ENCODE measurements around the gene FABP1.

Gene FABP1

GRCh38 chr2:88137833-88138232, 10.0 kb upstream of the FABP1 start:
- DNase-seq (ENCODE audit: low read depth in 2 of 2) = no peak

- no peak for DNase-seq (ENCODE audit: low read depth in 2 of 2)
Observed at GRCh38 chr2:88136817-88137216, 9.0 kb upstream of the FABP1 start.

- DNase-seq (ENCODE audit: low read depth in 2 of 2) = no peak
Observed at GRCh38 chr2:88133875-88134274, 6.0 kb upstream of the FABP1 start.

GRCh38 chr2:88131999-88132368, 4.1 kb upstream of the FABP1 start:
- DNase-seq (ENCODE audit: low read depth in 2 of 2) = no peak

GRCh38 chr2:88131201-88131998, 3.5 kb upstream of the FABP1 start:
- DNase-seq (ENCODE audit: low read depth in 2 of 2) = no peak

DNA sequence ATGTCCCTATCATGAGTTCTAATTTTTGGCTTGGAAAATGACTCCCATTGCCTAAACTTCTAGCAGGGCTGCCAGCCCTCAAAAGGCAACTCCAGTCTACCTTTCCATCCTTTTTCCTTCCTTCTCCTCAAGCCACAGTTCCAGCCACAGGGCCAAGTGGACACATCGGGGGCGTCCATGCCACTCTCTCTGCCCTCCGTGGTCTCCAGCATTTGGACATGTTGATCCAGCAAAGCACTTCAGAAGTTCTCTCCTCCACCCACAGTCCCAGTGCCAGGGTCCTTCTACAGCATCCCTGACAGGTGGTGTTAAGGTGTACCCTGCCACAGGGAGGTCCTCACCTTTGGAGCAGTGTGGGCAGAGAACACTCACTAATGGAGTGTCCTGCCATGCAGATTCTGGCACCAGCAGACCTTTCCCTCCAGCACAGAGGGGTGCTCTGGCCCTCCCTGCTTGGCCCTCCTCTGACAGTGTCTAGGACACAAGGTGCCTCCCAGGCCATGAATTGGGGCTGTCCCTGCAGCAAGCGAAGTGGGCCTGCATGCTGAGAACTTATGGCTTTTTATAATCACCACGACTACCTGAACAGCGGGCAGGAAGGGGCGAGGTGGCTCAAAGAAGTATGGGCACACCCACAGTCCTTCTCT, 1.6 kb upstream of the FABP1 start:
- no peak for DNase-seq (ENCODE audit: low read depth in 2 of 2)

- DNase-seq (ENCODE audit: low read depth in 2 of 2) = no peak
Observed at GRCh38 chr2:88128654-88129312, 921 bp upstream of the FABP1 start.

DNA sequence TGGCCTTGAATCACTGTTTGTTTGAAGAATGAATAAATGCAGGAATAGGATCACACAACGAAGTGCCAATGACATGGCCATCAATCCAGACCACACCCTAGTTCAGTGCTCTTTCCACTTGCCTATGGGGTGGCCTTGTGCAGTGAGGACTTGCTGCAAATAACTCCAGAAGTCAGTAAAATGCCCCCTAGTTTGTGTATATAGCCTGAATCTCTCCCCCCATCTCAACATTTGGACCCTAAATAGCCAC, 299 bp downstream of the FABP1 start:
- no peak for DNase-seq (ENCODE audit: low read depth in 2 of 2)

GRCh38 chr2:88126772-88127637, 857 bp downstream of the FABP1 start:
- DNase-seq (ENCODE audit: low read depth in 2 of 2) = no peak

GRCh38 chr2:88125924-88126771, 1.7 kb downstream of the FABP1 start:
- DNase-seq (ENCODE audit: low read depth in 2 of 2) = no peak

GRCh38 chr2:88125344-88125923, 2.4 kb downstream of the FABP1 start:
- no peak for DNase-seq (ENCODE audit: low read depth in 2 of 2)

DNA sequence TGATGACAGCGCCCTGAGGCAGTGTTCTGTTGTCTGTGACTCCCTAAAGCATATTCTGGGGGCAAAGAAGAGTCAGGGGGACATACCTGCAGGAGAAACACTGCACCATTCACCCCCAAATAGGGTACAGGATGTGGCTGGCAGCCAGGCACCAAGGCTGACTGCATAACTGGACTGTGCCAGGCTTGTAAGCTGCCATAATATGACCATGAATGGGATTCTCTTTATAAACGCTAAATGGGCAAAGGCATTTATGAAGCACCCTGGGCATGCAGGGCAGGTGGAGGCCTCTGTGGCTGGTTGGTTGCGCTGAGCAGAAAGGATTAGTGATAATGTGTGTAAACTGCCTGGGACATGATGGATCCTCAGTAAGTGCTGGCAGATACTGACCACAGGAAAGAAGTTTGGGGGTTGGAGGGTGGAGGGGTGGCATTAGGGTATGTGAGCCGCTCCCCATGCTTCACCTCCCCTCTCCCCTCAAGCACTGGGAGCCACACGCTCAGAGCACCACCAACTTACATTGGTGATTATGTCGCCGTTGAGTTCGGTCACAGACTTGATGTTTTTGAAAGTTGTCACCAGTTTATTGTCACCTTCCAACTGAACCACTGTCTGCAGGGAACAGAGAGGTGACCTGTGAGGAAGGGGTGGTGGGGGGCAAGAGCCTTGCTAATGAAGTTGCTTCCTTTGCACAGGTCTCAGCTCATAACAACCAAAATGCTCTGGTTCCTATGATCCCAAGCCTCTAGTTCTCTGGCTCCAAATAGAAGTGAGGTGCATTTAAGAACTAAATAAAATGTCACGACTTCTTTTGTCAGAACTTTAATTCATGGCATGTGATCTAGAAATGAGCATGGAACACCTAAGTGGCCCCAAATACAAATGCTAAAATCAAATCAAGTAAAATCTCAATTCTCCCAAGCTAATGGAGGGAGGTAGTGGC, 3.6 kb downstream of the FABP1 start:
- no peak for DNase-seq (ENCODE audit: low read depth in 2 of 2)

GRCh38 chr2:88123164-88123974, 4.5 kb downstream of the FABP1 start:
- DNase-seq (ENCODE audit: low read depth in 2 of 2) = no peak

DNA sequence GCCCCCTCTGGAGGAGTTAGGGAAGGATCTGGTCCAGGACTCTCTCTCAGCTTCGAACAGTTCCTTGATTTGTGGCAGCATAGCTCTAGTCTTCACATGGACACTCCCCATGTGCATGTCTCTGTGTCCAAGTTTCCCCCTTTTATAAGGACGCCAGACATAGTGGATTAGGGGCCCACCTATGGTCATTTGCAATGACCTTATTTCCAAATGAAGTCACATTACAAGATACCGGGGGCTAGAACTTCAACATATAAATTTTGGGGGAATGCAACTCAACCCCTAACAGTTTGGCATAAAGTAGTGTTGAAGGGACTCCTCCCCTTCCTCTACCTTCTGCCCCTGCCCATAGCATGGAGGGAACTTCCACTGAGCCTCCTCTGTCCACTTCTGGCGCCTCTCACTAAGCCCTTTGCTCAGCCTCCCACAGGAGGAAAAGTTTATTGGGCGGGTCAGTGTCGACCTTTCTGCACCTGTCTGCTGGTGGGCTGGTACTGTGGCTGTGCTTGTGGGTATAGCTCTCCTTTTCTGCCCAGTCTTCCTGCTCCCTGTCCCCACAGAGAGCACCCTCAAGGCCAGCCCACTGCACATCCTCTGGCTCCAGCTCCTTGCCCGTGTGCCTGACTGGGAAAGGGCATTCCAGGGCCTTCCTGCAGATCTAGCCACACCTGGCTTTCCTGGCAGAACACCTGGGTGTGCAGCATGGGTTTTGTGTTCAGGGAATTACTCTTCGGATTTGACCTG, 5.5 kb downstream of the FABP1 start:
- no peak for DNase-seq (ENCODE audit: low read depth in 2 of 2)

DNA sequence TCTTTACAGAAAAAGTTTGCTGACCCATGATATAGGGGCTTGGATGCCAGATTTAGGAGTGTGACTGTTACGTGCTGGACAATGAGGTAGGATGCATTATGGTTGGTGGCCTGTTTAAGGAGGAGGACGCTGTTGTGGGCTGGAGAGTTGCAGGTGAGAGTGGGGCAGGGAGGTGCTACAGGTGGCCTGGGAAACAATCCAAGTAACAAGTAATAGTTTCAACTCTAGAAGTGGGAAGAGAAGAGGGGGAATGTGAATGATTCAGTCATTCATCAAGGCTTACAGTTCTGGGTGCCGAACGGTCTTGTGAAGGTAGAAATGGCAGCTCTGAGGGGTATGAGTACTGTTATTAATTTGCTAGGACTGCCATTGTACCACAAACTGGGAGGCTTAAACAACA, 6.2 kb downstream of the FABP1 start:
- no peak for DNase-seq (ENCODE audit: low read depth in 2 of 2)

- no peak for DNase-seq (ENCODE audit: low read depth in 2 of 2)
Observed at GRCh38 chr2:88117973-88118372, 9.9 kb downstream of the FABP1 start.

- no peak for DNase-seq (ENCODE audit: low read depth in 2 of 2)
Observed at GRCh38 chr2:88116669-88117432, 11.0 kb downstream of the FABP1 start.

Measured in stimulated activated CD8-positive, alpha-beta memory T cell treated with anti-CD3 and anti-CD28 coated beads, Interleukin-7, amount 100 ng/mL, for 4 hours (primary cell).